Right renal cortex interstitium (tissue), 3 donors: ENCODE results near the gene ZFHX3. TPM values are rescaled to one million over a fixed set of nuclear protein-coding genes. Genes with fewer than 3 reads are reported as not detected.
A peak's percentile ranks its signal among the peaks of the same experiment; 100 is the strongest.

Experiments used
- DNase-seq, 3 donors: peaks; one replicate each; pipeline ENCODE4 v3.0.0-alpha.2; 2013; ENCODE audit warnings: low read depth in 3 of 3, low spot score in 2 of 3
- polyA plus RNA-seq, 3 donors: library from polyadenylated mRNA; unstranded; fragments of 120-200 nt; gene quantifications; one replicate each; pipeline ENCODE4 v1.2.1, GENCODE V29; 2013; ENCODE audit not compliant: insufficient read length in 3 of 3

The ZFHX3 gene
- polyA plus RNA-seq, 3 donors: 16.5 to 18.9 (median 18.7) TPM

DNA sequence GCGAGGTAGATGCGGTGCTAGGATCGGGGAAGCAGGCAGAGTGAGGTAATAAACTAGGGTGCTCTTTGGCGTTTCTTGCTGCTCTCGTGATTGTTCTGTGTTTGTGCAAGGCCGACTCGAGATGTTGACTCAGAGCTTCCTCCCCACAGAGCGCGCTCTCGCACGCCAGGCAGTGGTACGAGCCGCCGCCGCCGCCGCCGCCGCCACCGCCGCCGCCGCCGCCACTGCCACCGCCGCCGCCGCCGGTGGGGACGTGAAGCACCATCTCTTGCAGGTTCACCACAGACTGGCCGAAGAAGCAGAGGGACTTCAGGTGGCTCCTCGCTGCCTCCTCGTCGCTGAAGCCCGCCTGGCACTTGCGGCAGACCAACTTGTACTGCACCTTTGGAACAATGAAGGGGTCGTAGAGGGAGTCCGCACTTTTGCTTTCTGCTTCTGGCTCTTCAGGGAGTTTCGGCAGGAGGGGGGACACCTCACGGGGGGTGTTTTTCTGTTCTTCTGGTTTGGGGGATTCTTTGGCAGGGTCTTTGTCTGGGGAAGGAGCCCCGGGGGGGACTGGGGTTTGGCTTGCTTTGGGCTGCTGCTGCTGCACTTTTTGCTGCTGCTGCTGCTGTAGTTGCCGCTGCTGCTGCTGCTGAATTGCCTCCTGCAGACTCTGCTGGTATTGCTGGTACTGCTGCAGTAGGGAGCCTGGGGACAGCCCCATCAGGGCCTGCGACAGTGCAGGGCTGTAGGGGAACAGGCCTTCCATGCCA, 260.2 kb downstream of the ZFHX3 start:
- DNase-seq: peak in 2 of 3 donors; percentile 23 to 29

- no peak for DNase-seq
Measured at GRCh38 chr16:72787130-72787513, 260.8 kb downstream of the ZFHX3 start.

DNA sequence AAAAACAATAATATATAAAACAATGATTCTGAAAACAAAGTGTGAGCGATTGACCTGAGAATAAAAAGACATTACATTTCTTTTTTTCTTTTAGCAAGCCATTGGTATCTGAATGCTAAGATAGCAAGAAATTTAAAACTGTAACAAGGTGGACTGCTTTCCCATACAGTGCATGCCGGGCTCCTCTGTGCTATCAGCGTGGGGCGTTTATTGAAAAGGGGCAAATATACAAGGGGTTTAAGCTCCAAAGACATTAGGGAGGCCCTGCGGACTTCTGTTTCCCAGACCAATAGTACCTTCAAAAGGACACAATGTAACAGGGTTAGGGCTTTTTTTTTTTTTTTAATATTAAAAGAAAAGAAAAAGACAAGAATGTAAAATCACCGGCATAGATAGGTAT, 261.3 kb downstream of the ZFHX3 start:
- no peak for DNase-seq

DNA sequence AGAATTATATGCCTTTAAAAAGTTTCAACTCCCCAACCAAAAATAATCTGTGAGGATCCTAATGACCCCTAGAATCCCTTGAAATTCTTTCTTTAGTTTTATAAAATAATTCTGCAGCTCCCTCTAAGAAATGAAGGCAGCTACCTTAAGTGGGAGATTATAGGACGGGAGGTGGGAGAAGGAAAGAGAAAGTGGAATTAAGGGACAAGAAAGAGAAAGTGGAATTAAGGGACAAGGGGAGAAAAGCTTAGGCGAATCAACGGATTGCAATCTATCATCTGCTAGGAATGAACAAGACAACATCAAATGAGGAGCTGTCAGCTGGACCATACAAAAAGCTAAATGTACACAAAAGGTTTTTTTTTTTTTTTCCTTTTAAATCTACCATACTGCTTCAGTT, 262.0 kb downstream of the ZFHX3 start:
- DNase-seq: no peak

DNA sequence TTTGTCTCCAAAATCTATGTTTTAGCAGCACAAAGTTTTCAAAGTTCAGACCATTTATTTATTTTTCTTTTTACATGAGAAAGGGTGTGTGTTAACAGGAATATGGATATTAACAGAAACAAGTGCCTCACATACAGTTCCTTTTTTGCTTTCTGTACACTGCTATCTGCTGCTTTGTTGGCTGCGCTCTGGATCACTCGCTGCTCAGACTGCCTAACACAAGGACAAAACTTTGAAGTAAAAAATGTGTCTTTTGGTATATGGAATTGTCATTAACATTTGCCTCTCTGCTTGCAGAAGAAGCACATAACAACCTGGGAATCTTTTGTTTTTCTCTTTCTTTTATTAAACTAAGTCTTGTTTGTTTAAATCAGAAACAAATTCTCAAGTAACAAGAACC, 262.8 kb downstream of the ZFHX3 start:
- no peak for DNase-seq

GRCh38 chr16:72783716-72784318, 264.1 kb downstream of the ZFHX3 start:
- no peak for DNase-seq

DNA sequence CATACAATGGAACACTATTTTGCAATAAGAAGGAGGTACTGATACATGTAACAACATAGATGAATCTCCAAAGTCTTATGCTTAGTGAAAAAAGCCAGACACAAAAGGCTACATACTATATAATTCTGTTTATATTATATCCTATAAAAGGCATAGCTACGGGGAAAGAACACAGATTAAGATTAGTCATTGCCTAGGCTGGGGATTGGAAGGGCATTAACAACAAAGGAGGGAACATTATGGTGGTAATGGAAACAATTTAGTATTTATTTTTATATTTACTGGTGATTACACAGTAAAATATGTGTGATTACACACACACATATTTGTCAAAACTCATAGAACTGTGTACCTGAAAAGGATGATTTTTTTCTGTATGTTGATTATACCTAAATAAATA, 278.1 kb downstream of the ZFHX3 start:
- no peak for DNase-seq

DNA sequence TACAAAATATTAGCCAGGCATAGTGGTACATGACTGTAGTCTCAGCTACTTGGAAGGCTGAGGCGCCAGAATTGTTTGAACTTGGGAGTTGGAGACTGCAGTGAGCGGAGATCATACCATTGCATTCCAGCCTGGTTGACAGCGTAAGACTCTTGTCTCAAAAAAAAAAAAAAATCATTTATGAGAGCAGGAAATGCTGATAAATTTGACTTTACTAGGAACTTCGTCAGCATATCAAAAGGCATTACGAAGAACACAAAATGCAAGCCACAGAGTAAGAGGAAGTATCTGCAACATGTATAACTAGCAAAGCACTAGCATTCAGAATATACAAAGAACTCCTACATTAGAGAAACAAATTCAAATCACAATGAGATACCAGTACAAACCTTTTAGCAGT, 279.3 kb downstream of the ZFHX3 start:
- DNase-seq: no peak

DNA sequence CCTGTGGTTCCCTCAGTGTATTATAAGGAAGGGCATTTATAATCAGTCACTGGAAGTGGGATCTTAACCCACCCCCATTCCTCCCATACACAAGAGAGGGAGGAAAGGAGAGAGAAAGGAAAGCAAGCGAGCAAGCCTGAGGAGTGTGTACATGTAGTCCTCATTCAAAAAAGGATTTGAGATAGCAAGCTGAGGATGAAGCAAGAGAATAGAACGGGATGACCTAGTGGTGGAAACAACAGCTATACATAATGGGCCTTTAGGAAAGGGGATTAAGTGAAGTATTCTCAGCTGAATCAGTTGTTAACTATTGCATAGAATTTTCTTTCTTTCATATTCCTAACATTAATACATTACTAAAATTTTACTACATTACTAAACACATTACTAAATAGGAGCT, 281.4 kb downstream of the ZFHX3 start:
- no peak for DNase-seq

- DNase-seq: no peak
Measured at GRCh38 chr16:72764015-72764654, 283.8 kb downstream of the ZFHX3 start.

DNA sequence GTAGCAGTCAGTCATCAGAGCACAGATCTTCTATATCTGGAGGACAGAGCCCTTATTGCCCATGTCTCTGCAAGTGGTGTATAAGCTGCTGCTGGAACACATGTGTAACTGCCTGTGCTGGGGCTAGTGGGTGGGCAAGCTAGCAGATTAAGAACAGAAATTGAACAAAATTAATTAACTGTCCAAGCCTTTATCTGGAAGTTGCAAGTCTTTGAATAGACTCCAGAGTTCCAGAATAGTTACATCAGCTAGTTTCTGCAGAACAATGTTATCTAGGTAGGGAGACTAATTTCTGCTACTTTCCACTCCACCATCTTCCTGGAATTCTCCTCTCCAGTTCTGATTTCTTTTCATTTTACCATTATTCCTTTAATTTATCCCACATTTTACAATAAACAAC, 287.3 kb downstream of the ZFHX3 start:
- no peak for DNase-seq

DNA sequence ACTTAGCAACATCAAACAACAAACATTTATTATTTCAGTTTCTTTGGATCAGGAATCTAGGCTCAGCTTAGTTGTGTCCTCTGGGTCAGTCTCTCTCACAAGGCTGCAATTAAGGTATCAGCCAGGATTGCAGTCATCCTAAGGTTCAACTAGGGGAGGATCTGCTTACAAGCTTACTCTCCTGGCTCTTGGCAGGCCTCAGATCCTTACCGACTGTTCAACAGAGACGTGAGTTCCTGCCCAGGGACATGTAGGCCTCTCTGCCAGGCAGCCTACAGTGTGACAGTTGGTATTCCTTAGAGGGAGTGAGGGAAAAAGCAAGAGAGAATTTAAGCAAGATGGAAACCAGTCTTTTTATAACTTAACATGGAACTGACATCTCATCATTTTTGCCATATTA, 294.0 kb downstream of the ZFHX3 start:
- DNase-seq: no peak

DNA sequence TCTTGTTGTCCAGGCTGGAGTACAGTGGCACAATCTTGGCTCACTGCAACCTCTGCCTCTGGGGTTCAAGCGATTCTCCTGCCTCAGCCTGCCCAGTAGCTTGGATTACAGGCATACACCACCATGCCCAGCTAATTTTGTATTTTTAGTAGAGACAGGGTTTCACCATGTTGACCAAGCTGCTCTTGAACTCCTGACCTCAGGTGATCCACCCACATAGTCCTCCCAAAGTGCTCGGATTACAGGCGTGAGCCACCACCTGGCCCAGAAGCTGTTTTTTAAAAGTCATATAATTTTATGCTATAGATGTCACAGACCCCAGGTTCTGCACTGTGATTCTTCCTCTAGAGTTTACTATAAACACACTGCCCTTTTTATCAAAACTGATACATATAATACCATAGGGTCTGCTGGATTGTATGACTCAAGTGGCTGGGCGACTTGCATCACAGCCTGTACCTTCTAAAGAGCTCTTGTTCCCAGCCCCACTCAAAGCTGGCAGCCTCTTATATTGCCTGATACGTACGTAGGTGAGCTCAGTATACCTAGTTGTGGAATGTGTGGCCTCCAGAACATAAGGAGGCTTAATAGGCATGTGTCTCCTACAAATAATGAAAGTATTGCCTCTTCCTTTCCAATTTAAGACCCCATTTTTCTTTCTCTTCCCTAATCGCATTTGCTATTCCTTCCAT, 295.8 kb downstream of the ZFHX3 start:
- DNase-seq: no peak

- no peak for DNase-seq
Measured at GRCh38 chr16:72751076-72751475, 296.9 kb downstream of the ZFHX3 start.

GRCh38 chr16:72749091-72749490, 298.8 kb downstream of the ZFHX3 start:
- no peak for DNase-seq

- no peak for DNase-seq
Measured at GRCh38 chr16:72744076-72744793, 303.7 kb downstream of the ZFHX3 start.

GRCh38 chr16:72743011-72743761, 304.7 kb downstream of the ZFHX3 start:
- DNase-seq: no peak

DNA sequence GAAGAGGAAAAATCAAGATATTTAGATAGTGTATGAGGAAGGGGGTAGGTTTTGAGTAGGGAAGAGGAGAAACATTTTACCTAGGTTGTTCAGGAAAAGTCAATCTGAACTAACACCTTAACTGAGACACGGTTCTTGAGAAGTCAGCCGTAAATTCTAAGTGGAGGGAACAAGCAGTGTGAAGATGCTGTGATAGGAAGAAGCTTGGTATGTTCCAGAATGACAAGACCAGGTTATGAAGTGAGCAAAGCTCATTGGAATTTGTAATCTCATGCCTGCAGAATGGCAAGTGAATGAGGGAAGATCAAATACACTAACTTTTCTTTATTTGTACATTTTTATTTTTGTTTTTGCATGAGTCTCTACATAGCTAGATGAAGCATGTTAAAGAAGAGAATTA, 307.6 kb downstream of the ZFHX3 start:
- DNase-seq: no peak

- DNase-seq: no peak
Measured at GRCh38 chr16:72739577-72739976, 308.4 kb downstream of the ZFHX3 start.

DNA sequence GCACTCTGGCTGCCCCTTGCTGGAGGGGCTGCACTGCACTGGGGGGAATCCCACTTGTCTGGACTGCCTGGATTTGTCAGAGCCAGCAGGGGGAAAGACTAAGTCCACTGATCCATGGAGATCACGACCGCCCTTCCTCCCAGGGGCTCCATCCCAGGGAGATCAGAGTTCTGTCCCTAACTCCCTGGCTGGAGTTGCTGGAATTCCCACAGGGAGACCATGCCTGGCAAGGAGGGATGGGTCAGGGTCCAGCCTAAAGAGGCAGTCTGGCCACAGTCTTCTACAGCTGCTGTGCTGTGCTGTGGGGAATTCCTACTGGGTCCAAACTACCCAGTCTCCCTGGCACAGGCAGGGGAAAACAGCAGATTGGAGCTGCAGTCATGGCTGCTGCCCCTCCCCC, 311.9 kb downstream of the ZFHX3 start:
- DNase-seq: no peak
